T47D (cell line): Measurements from ENCODE around the gene FOXO3.
"Not testable (repeated sequence)": the region's sequence is repeated elsewhere in the genome, so short reads cannot be mapped to it uniquely, and the experiment has no call there.

Experiments
- DNase-seq, 2 experiments: peaks; one replicate each; pipeline versions ENCODE4 v3.0.0 to v3.0.0-alpha.2; 2011 to 2012; ENCODE audit warnings: low read depth in 1 of 2, low spot score in 1 of 2
- JUND ChIP-seq: IDR thresholded peaks from 2 replicates; pipeline ENCODE4 v1.6.1; 2012; ENCODE audit warnings: low read depth
- in situ Hi-C: cut with HindIII; loops from 2 replicates; pipeline ENCODE4 v1.10.0; 2016; ENCODE audit warnings: low sequenced_read_pairs, low pct_unique_long_range_greater_than_20kb

Gene FOXO3

GRCh38 chr6:108660251-108660650 lies 99.5 kb downstream of the FOXO3 start:
- in situ Hi-C loops = no loop called here
- no peak for TF ChIP-seq JUND
- DNase-seq = no peak

- in situ Hi-C loops = no loop called here
- no peak for DNase-seq
- no peak for TF ChIP-seq JUND
Observed at GRCh38 chr6:108661430-108661829, 100.7 kb downstream of the FOXO3 start.

- in situ Hi-C loops = no loop called here
- DNase-seq = no peak
- no peak for TF ChIP-seq JUND
Observed at GRCh38 chr6:108661982-108662381, 101.3 kb downstream of the FOXO3 start.

DNA sequence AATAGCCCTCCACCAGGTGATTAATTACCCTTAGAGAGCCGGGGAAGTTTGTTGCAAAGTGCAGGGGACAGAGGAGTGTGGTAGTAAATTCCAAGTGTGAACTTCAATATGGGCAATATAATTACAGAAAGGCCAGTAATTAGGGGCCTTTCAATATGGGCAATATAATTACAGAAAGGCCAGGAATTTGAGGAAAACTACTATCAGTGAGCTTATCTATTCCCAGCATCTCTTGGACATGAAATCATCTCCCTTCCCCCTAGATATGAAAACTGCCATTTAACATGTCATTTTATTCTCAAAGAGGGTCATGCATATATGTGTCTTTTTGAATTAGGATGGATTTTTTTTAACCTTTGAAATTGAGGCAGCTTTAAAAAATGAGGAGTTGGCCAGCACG lies 102.0 kb downstream of the FOXO3 start:
- no peak for DNase-seq
- in situ Hi-C loops = no loop called here
- no peak for TF ChIP-seq JUND

DNA sequence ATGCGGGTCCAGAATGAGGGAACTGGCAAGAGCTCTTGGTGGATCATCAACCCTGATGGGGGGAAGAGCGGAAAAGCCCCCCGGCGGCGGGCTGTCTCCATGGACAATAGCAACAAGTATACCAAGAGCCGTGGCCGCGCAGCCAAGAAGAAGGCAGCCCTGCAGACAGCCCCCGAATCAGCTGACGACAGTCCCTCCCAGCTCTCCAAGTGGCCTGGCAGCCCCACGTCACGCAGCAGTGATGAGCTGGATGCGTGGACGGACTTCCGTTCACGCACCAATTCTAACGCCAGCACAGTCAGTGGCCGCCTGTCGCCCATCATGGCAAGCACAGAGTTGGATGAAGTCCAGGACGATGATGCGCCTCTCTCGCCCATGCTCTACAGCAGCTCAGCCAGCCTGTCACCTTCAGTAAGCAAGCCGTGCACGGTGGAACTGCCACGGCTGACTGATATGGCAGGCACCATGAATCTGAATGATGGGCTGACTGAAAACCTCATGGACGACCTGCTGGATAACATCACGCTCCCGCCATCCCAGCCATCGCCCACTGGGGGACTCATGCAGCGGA lies 102.9 kb downstream of the FOXO3 start:
- DNase-seq, in situ Hi-C loops: not testable (repeated sequence)

- TF ChIP-seq JUND = no peak
- DNase-seq = no peak
- in situ Hi-C loops = no loop called here
Observed at GRCh38 chr6:108665495-108666196, 104.9 kb downstream of the FOXO3 start.

GRCh38 chr6:108666656-108667260 lies 106.0 kb downstream of the FOXO3 start:
- no peak for TF ChIP-seq JUND
- DNase-seq = no peak
- in situ Hi-C loops = no loop called here

- in situ Hi-C loops = no loop called here
- no peak for DNase-seq
- TF ChIP-seq JUND = no peak
Observed at GRCh38 chr6:108667993-108668392, 107.3 kb downstream of the FOXO3 start.

GRCh38 chr6:108669673-108670072 lies 109.0 kb downstream of the FOXO3 start:
- TF ChIP-seq JUND = no peak
- in situ Hi-C loops = no loop called here
- DNase-seq = no peak

DNA sequence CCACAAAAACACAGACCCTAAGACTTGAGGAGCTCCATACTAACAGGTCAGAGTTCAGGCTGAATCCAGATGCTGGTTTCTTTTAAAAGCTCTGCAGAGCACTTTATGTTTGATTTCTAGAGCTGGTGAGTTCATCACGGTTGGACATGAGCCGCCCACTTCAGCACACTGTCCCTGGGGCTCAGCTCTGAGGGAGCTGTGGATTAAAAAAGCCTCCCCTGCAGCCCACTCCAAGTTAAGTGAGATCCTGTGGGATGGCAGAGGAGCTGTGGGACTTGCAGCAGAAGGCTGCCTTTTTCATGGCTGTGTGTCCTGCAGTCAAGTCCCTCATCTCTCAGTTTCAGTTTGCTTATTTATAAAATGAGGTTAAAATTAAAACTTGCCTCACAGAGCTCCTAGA lies 110.5 kb downstream of the FOXO3 start:
- in situ Hi-C loops = no loop called here

GRCh38 chr6:108671790-108672189 lies 111.1 kb downstream of the FOXO3 start:
- in situ Hi-C loops = no loop called here
- TF ChIP-seq JUND = no peak
- DNase-seq = no peak

More for the DNA sequence above, 110.5 kb downstream of the FOXO3 start:
- DNase-seq = no peak
- TF ChIP-seq JUND = no peak

GRCh38 chr6:108672641-108673040 lies 111.9 kb downstream of the FOXO3 start:
- no peak for DNase-seq
- in situ Hi-C loops = no loop called here
- no peak for TF ChIP-seq JUND

GRCh38 chr6:108673153-108673552 lies 112.4 kb downstream of the FOXO3 start:
- in situ Hi-C loops = no loop called here
- TF ChIP-seq JUND = no peak
- no peak for DNase-seq
